WTC11 (cell line): Measurements from ENCODE around the gene R3HDM1. TPM values are rescaled to one million over a fixed set of nuclear protein-coding genes. Genes with fewer than 3 reads are reported as not detected.
"Not testable (repeated sequence)": the region's sequence is repeated elsewhere in the genome, so short reads cannot be mapped to it uniquely, and the experiment has no call there.

Experiments
- ATAC-seq: fragments of 200-7000 bp; cut with Tn5 transposase; 2 replicates; pipeline ENCODE4 v1.10.0; 2021; ENCODE audit warnings: mild to moderate bottlenecking, moderate library complexity
- CTCF ChIA-PET: fragments of 300-600 bp; sonication (Branson Sonifier 250); formaldehyde crosslinking; loops from one replicate; lab custom pipeline; 2021; ENCODE audit warnings: antibody characterized with exemption; lab: Charles Lee
- POLR2A ChIA-PET: fragments of 350-600 bp; sonication (Branson Sonifier 250); formaldehyde crosslinking; loops from one replicate; lab custom pipeline; 2021; ENCODE audit warnings: antibody characterized with exemption; lab: Charles Lee
- DNase-seq: peaks from one replicate; pipeline ENCODE4 v3.0.0; 2021; ENCODE audit warnings: low spot score
- H3K27ac Mint-ChIP-seq: 2 replicates; pipeline ENCODE4 v1.8.0; 2021; ENCODE audit warnings: mixed read lengths
- H3K27me3 Mint-ChIP-seq: 2 replicates; pipeline ENCODE4 v1.8.0; 2021; ENCODE audit warnings: low read depth, mild to moderate bottlenecking, moderate library complexity, mixed read lengths
- H3K36me3 Mint-ChIP-seq: 2 replicates; pipeline ENCODE4 v1.8.0; 2021; ENCODE audit warnings: mixed read lengths
- H3K4me1 Mint-ChIP-seq: 2 replicates; pipeline ENCODE4 v1.8.0; 2022; ENCODE audit warnings: mixed read lengths
- H3K4me3 Mint-ChIP-seq: 2 replicates; pipeline ENCODE4 v1.8.0; 2021; ENCODE audit warnings: mild to moderate bottlenecking, moderate library complexity, mixed read lengths
- H3K9me3 Mint-ChIP-seq: 2 replicates; pipeline ENCODE4 v1.8.0; 2021; ENCODE audit warnings: mixed read lengths
- ETV6 ChIP-seq: sonication (generic); formaldehyde crosslinking; IDR thresholded peaks from 2 replicates; pipeline ENCODE4 v1.8.1; 2022; ENCODE audit warnings: mild to moderate bottlenecking, missing genetic modification reagents
- HMGA2 ChIP-seq: fragments of 250-450 bp; sonication (Bioruptor Pico); IDR thresholded peaks from 2 replicates; pipeline ENCODE4 v1.4.0; 2021; ENCODE audit warnings: mild to moderate bottlenecking, moderate library complexity
- IRF2 ChIP-seq: sonication (generic); formaldehyde crosslinking; IDR thresholded peaks from 2 replicates; pipeline ENCODE4 v1.8.0; 2022; ENCODE audit warnings: low read depth, missing genetic modification reagents, borderline replicate concordance
- JUN ChIP-seq: sonication (generic); formaldehyde crosslinking; IDR thresholded peaks from 2 replicates; pipeline ENCODE4 v1.8.0; 2023; ENCODE audit warnings: mild to moderate bottlenecking, missing genetic modification reagents
- MXD4 ChIP-seq: fragments of 250-450 bp; sonication (Bioruptor Pico); IDR thresholded peaks from 2 replicates; pipeline ENCODE4 v1.8.0; 2021; ENCODE audit warnings: mild to moderate bottlenecking, moderate library complexity, borderline replicate concordance
- NFATC4 ChIP-seq: fragments of 250-450 bp; sonication (Bioruptor Pico); IDR thresholded peaks from 2 replicates; pipeline ENCODE4 v1.9.0; 2021; ENCODE audit warnings: mild to moderate bottlenecking
- NR1H2 ChIP-seq: sonication (generic); formaldehyde crosslinking; IDR thresholded peaks from 2 replicates; pipeline ENCODE4 v1.9.0; 2021; ENCODE audit warnings: mild to moderate bottlenecking, moderate library complexity, missing genetic modification reagents
- PRRX2 ChIP-seq: fragments of 250-450 bp; sonication (Bioruptor Pico); IDR thresholded peaks from 2 replicates; pipeline ENCODE4 v1.8.0; 2021; ENCODE audit warnings: mild to moderate bottlenecking
- RELA ChIP-seq: sonication (generic); formaldehyde crosslinking; IDR thresholded peaks from 2 replicates; pipeline ENCODE4 v1.8.1; 2022; ENCODE audit warnings: missing genetic modification reagents, mild to moderate bottlenecking, borderline replicate concordance
- RORB ChIP-seq: fragments of 250-450 bp; sonication (Bioruptor Pico); IDR thresholded peaks from 2 replicates; pipeline ENCODE4 v1.9.0; 2021; ENCODE audit warnings: mild to moderate bottlenecking
- SMAD3 ChIP-seq: sonication (generic); formaldehyde crosslinking; IDR thresholded peaks from 2 replicates; pipeline ENCODE4 v1.8.0; 2022; ENCODE audit warnings: missing genetic modification reagents, mild to moderate bottlenecking, borderline replicate concordance
- SMAD4 ChIP-seq: sonication (generic); formaldehyde crosslinking; IDR thresholded peaks from 2 replicates; pipeline ENCODE4 v1.8.0; 2022; ENCODE audit warnings: mild to moderate bottlenecking, missing genetic modification reagents
- ZNF138 ChIP-seq: sonication (generic); formaldehyde crosslinking; conservative IDR thresholded peaks from 2 replicates; pipeline ENCODE4 v1.8.1; 2022; ENCODE audit warnings: mild to moderate bottlenecking, moderate library complexity, missing genetic modification reagents
- ZNF232 ChIP-seq: sonication (generic); formaldehyde crosslinking; IDR thresholded peaks from 2 replicates; pipeline ENCODE4 v1.8.0; 2022; ENCODE audit warnings: mild to moderate bottlenecking, missing genetic modification reagents
- ZNF263 ChIP-seq: sonication (generic); formaldehyde crosslinking; IDR thresholded peaks from 2 replicates; pipeline ENCODE4 v1.8.1; 2022; ENCODE audit warnings: low read depth, mild to moderate bottlenecking, moderate library complexity, missing genetic modification reagents
- ZNF317 ChIP-seq: sonication (generic); formaldehyde crosslinking; IDR thresholded peaks from 2 replicates; pipeline ENCODE4 v1.8.1; 2023; ENCODE audit warnings: low read depth, mild to moderate bottlenecking, moderate library complexity, missing genetic modification reagents, borderline replicate concordance
- total RNA-seq: library from RNA; stranded (reverse); gene quantifications from 3 replicates; pipeline ENCODE4 v1.2.3, GENCODE V29; 2021
- TF ChIP-seq, protein P1 (sequence below): sonication (generic); formaldehyde crosslinking; IDR thresholded peaks from 2 replicates; pipeline ENCODE4 v1.8.0; 2023; ENCODE audit warnings: missing genetic modification reagents
- TF ChIP-seq, protein P2 (sequence below): sonication (generic); formaldehyde crosslinking; IDR thresholded peaks from 2 replicates; pipeline ENCODE4 v1.8.0; 2022; ENCODE audit warnings: mild to moderate bottlenecking, missing genetic modification reagents
- TF ChIP-seq, protein P3 (sequence below): sonication (generic); formaldehyde crosslinking; IDR thresholded peaks from 2 replicates; pipeline ENCODE4 v1.8.1; 2023; ENCODE audit warnings: mild to moderate bottlenecking, missing genetic modification reagents, moderate library complexity
- TF ChIP-seq, protein P4 (sequence below): sonication (generic); formaldehyde crosslinking; IDR thresholded peaks from 2 replicates; pipeline ENCODE4 v1.8.1; 2022; ENCODE audit warnings: low read depth, missing genetic modification reagents, borderline replicate concordance
- TF ChIP-seq, protein P5 (sequence below): fragments of 250-450 bp; sonication (Bioruptor Pico); IDR thresholded peaks from 2 replicates; pipeline ENCODE4 v1.8.0; 2021; ENCODE audit warnings: mild to moderate bottlenecking

R3HDM1 gene
- total RNA-seq, 1 experiment from 2014 or later, result 58.4 TPM

DNA sequence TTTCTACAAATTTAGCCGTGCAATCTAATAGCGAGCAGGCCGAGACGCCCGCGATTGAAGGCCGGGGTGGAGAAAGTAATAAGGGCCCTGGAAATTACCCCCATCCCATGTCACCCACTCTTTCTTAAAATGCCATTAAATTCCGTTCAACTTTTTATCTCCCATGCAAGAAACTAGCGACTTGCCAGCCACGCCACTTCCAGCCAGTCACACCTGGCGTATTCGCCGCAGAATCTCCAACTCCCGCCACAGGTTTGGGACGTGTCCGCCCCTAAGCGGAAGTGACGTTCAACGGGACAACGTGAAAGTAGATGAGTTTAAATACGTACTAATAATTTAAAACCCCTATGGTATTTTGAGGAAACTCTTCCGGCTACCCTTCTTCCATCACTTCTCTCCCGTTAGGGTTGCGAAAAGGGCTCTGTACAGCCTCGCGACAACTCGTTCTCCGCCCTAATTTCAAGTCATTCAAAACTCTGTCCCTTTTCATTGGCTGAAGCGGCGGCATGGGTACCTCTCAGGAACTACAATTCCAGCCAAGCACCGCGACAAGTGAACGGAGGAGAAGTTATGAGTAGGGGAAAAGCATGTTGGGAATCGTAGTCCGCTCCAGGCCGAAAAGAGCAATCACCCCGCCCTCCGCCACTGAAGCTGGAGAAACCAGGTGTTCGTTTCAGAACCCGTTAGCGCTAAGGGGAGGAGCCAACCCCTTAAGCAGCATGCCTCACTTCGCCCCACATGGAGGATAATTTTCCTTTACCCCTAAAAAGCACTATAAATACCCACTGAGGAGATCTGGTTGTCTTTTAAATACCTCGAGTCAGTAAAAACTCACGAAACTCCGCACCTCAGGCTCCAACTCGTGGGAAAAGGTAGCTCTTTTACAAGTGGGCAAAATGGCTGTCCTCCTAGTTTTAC lies 712 bp upstream of the R3HDM1 start, which contains the start of gene ZRANB3 (continued):
- TF ChIP-seq JUN (CRISPR knock-in tag) (no peak), PRRX2 (CRISPR knock-in tag) (no peak), SMAD3 (CRISPR knock-in tag) (no peak), ETV6 (CRISPR knock-in tag) (no peak), ZNF263 (CRISPR knock-in tag) (no peak), NFATC4 (CRISPR knock-in tag) (no peak), IRF2 (no peak), HMGA2 (no peak), RORB (CRISPR knock-in tag) (no peak), ZNF138 (no peak), ZNF317 (CRISPR knock-in tag) (no peak), MXD4 (CRISPR knock-in tag) (no peak)
- TF ChIP-seq, protein P1, sequence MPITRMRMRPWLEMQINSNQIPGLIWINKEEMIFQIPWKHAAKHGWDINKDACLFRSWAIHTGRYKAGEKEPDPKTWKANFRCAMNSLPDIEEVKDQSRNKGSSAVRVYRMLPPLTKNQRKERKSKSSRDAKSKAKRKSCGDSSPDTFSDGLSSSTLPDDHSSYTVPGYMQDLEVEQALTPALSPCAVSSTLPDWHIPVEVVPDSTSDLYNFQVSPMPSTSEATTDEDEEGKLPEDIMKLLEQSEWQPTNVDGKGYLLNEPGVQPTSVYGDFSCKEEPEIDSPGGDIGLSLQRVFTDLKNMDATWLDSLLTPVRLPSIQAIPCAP (CRISPR knock-in tag), result no peak
- TF ChIP-seq, protein P2, sequence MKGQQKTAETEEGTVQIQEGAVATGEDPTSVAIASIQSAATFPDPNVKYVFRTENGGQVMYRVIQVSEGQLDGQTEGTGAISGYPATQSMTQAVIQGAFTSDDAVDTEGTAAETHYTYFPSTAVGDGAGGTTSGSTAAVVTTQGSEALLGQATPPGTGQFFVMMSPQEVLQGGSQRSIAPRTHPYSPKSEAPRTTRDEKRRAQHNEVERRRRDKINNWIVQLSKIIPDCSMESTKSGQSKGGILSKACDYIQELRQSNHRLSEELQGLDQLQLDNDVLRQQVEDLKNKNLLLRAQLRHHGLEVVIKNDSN (CRISPR knock-in tag), result peak; percentile 32; the same call in 1 of the 2 replicates

DNA sequence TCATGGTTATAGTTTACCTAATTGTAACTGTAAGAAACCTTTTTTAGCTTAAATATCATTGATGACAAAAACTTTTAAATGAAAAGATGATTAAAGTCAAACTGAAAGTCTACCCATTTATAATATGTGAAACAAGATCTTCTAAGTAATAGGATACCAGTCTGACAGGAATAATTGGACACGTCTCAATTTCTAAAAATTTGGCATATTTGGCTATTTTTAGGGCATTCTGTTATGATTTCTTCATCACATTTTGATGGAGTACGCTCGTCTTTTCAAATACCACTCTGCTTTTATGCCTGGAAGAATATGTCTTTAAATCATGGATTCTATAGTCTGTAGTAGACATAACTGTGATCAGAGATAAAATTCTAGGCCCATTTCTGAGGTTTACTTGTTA lies 1.3 kb downstream of the R3HDM1 start:
- CTCF ChIA-PET, result interaction anchor here (0.6 to 1.7 kb wide), 3 partner anchors 182 to 544 kb away, joined by 3 to 5 read pairs (median 3); no protein-coding TSS in a partner anchor

DNA sequence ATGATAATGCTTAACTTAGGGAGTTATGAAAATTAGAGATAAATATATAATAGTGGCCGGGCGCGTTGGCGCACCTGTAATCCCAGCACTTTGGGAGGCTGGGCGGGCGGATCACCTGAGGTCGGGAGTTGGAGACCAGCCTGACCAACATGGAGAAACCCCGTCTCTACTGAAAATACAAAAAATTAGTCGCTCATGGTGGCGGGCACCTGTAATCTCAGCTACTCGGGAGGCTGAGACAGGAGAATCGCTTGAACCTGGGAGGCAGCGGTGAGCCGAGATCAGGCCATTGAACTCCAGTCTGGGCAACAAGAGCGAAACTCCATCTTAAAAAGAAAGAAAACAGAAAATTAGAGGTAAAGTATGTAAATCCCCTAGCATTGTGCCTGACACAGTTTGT lies 2.3 kb downstream of the R3HDM1 start:
- ATAC-seq, H3K27ac Mint-ChIP-seq, POLR2A ChIA-PET, H3K27me3 Mint-ChIP-seq, DNase-seq, H3K4me3 Mint-ChIP-seq: not testable (repeated sequence)
- H3K4me1 Mint-ChIP-seq, result peaks cover 25% of the 10 kb centered on the region
- H3K9me3 Mint-ChIP-seq, result peaks cover 16% of the 10 kb centered on the region
- H3K36me3 Mint-ChIP-seq, result peaks cover 19% of the 10 kb centered on the region
- CTCF ChIA-PET, result interaction anchor here (0.7 kb wide), 1 partner anchor 60 kb away, joined by 3 read pairs; no protein-coding TSS in a partner anchor

More for the DNA sequence above, 1.3 kb downstream of the R3HDM1 start:
- ATAC-seq (no peak), DNase-seq (no peak)
- POLR2A ChIA-PET, result no interaction called here
- TF ChIP-seq, protein P3, sequence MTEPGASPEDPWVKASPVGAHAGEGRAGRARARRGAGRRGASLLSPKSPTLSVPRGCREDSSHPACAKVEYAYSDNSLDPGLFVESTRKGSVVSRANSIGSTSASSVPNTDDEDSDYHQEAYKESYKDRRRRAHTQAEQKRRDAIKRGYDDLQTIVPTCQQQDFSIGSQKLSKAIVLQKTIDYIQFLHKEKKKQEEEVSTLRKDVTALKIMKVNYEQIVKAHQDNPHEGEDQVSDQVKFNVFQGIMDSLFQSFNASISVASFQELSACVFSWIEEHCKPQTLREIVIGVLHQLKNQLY, result no peak
- no peak for TF ChIP-seq ZNF232 (CRISPR knock-in tag)
- TF ChIP-seq, protein P4, sequence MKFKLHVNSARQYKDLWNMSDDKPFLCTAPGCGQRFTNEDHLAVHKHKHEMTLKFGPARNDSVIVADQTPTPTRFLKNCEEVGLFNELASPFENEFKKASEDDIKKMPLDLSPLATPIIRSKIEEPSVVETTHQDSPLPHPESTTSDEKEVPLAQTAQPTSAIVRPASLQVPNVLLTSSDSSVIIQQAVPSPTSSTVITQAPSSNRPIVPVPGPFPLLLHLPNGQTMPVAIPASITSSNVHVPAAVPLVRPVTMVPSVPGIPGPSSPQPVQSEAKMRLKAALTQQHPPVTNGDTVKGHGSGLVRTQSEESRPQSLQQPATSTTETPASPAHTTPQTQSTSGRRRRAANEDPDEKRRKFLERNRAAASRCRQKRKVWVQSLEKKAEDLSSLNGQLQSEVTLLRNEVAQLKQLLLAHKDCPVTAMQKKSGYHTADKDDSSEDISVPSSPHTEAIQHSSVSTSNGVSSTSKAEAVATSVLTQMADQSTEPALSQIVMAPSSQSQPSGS (CRISPR knock-in tag), result no peak
- TF ChIP-seq JUN (CRISPR knock-in tag), result no peak
- TF ChIP-seq, protein P5, sequence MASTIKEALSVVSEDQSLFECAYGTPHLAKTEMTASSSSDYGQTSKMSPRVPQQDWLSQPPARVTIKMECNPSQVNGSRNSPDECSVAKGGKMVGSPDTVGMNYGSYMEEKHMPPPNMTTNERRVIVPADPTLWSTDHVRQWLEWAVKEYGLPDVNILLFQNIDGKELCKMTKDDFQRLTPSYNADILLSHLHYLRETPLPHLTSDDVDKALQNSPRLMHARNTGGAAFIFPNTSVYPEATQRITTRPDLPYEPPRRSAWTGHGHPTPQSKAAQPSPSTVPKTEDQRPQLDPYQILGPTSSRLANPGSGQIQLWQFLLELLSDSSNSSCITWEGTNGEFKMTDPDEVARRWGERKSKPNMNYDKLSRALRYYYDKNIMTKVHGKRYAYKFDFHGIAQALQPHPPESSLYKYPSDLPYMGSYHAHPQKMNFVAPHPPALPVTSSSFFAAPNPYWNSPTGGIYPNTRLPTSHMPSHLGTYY (CRISPR knock-in tag), result no peak
- TF ChIP-seq RELA, result no peak
- no peak for TF ChIP-seq SMAD4 (CRISPR knock-in tag)
- no peak for TF ChIP-seq NR1H2 (CRISPR knock-in tag)
- no peaks in the 10 kb centered on the region for H3K27me3 Mint-ChIP-seq
- H3K9me3 Mint-ChIP-seq, result peaks cover 12% of the 10 kb centered on the region
- H3K36me3 Mint-ChIP-seq, result peaks cover 16% of the 10 kb centered on the region
- H3K4me3 Mint-ChIP-seq, result no peak overlapping the region
- H3K27ac Mint-ChIP-seq, result 0 out of 2 replicates have a peak overlapping the region, but pooled peaks have one; percentile 9
- peaks cover 27% of the 10 kb centered on the region for H3K4me1 Mint-ChIP-seq
